ENCODE data around the gene PCDHGB6.
"Not testable (repeated sequence)": the region's sequence is repeated elsewhere in the genome, so short reads cannot be mapped to it uniquely, and the experiment has no call there.

The PCDHGB6 gene

GRCh38 chr5:141393267-141393666 is 14.6 kb upstream of the PCDHGB6 start:
- TF ChIP-seq CTCF (IDR thresholded peaks at IDR 0.05; ENCODE audit: low read length): no peak
- TF ChIP-seq EZH2phosphoT487 (IDR thresholded peaks at IDR 0.05; ENCODE audit: low read length): no peak

GRCh38 chr5:141394401-141395187 is 13.2 kb upstream of the PCDHGB6 start:
- H3F3A ChIP-seq (ENCODE audit: insufficient read depth, low read length); H3K4me3 ChIP-seq (ENCODE audit: low read length); H3K4me2 ChIP-seq (ENCODE audit: low read depth, low read length); H3K27me3 ChIP-seq (replicated peaks; ENCODE audit: insufficient read depth, low read length); H2AFZ ChIP-seq (ENCODE audit: low read length); H3K9me2 ChIP-seq (replicated peaks; ENCODE audit: insufficient read depth, low read length); H4K20me1 ChIP-seq (ENCODE audit: insufficient read depth, low read length); H3K36me3 ChIP-seq (replicated peaks; ENCODE audit: insufficient read depth, low read length); H3K27ac ChIP-seq (ENCODE audit: low read length); DNase-seq; H3K79me2 ChIP-seq (ENCODE audit: low read length); H3K4me1 ChIP-seq (ENCODE audit: low read length); H3K9ac ChIP-seq (ENCODE audit: low read length); H3K9me3 ChIP-seq (replicated peaks; ENCODE audit: insufficient read depth, low read length): not testable (repeated sequence)

More at GRCh38 chr5:141393267-141393666, 14.6 kb upstream of the PCDHGB6 start:
- H3K4me1 ChIP-seq (ENCODE audit: low read length): no peaks in the 10 kb centered on the region
- H3F3A ChIP-seq (ENCODE audit: insufficient read depth, low read length): no peaks in the 10 kb centered on the region
- H2AFZ ChIP-seq (ENCODE audit: low read length): no peak overlapping the region
- no peak overlapping the region for H3K4me2 ChIP-seq (ENCODE audit: low read depth, low read length)
- no peaks in the 10 kb centered on the region for H3K9me2 ChIP-seq (replicated peaks; ENCODE audit: insufficient read depth, low read length)
- H3K36me3 ChIP-seq (replicated peaks; ENCODE audit: insufficient read depth, low read length): no peaks in the 10 kb centered on the region
- H3K27ac ChIP-seq (ENCODE audit: low read length): no peak overlapping the region
- H3K79me2 ChIP-seq (ENCODE audit: low read length): no peaks in the 10 kb centered on the region
- no peak overlapping the region for H3K4me3 ChIP-seq (ENCODE audit: low read length)
- H4K20me1 ChIP-seq (ENCODE audit: insufficient read depth, low read length): no peaks in the 10 kb centered on the region
- DNase-seq: no peak
- H3K9ac ChIP-seq (ENCODE audit: low read length): no peak overlapping the region
- no peaks in the 10 kb centered on the region for H3K9me3 ChIP-seq (replicated peaks; ENCODE audit: insufficient read depth, low read length)
- H3K27me3 ChIP-seq (replicated peaks; ENCODE audit: insufficient read depth, low read length): 0 out of 2 replicates have a peak, but pooled peaks cover 5% of the 10 kb centered on the region

GRCh38 chr5:141397756-141398551 is 9.9 kb upstream of the PCDHGB6 start, which contains the start of gene PCDHGB5:
Gene PCDHGB5, plus strand, starts transcription at chr5:141397947. Its CDS starts 181 bp downstream, at chr5:141398128.
- H3K36me3 ChIP-seq (replicated peaks; ENCODE audit: insufficient read depth, low read length); H3K4me2 ChIP-seq (ENCODE audit: low read depth, low read length); H3K9me2 ChIP-seq (replicated peaks; ENCODE audit: insufficient read depth, low read length); H3K4me3 ChIP-seq (ENCODE audit: low read length); H3K9ac ChIP-seq (ENCODE audit: low read length); H3K79me2 ChIP-seq (ENCODE audit: low read length); H3K27me3 ChIP-seq (replicated peaks; ENCODE audit: insufficient read depth, low read length); H3K27ac ChIP-seq (ENCODE audit: low read length); H4K20me1 ChIP-seq (ENCODE audit: insufficient read depth, low read length); H3F3A ChIP-seq (ENCODE audit: insufficient read depth, low read length); H2AFZ ChIP-seq (ENCODE audit: low read length); H3K4me1 ChIP-seq (ENCODE audit: low read length); H3K9me3 ChIP-seq (replicated peaks; ENCODE audit: insufficient read depth, low read length): not testable (repeated sequence)
- peak; percentile 48 for DNase-seq
- TF ChIP-seq CTCF (IDR thresholded peaks at IDR 0.05; ENCODE audit: low read length): peak; percentile 49

- Histone ChIP-seq H4K20me1 (ENCODE audit: insufficient read depth, low read length) (no peaks in the 10 kb centered on the region), H3F3A (ENCODE audit: insufficient read depth, low read length) (no peaks in the 10 kb centered on the region), H3K27me3 (replicated peaks; ENCODE audit: insufficient read depth, low read length) (peaks cover 10% of the 10 kb centered on the region; the same call in 1 of the 2 replicates), H3K9ac (ENCODE audit: low read length) (no peak overlapping the region), H3K36me3 (replicated peaks; ENCODE audit: insufficient read depth, low read length) (no peaks in the 10 kb centered on the region), H3K79me2 (ENCODE audit: low read length) (no peaks in the 10 kb centered on the region), H3K4me3 (ENCODE audit: low read length) (no peak overlapping the region), H3K9me2 (replicated peaks; ENCODE audit: insufficient read depth, low read length) (no peaks in the 10 kb centered on the region), H3K4me2 (ENCODE audit: low read depth, low read length) (no peak overlapping the region), H2AFZ (ENCODE audit: low read length) (no peak overlapping the region), H3K4me1 (ENCODE audit: low read length) (no peaks in the 10 kb centered on the region), H3K27ac (ENCODE audit: low read length) (no peak overlapping the region), H3K9me3 (replicated peaks; ENCODE audit: insufficient read depth, low read length) (no peaks in the 10 kb centered on the region)
- TF ChIP-seq CTCF (IDR thresholded peaks at IDR 0.05; ENCODE audit: low read length) (no peak), EZH2phosphoT487 (IDR thresholded peaks at IDR 0.05; ENCODE audit: low read length) (no peak), EZH2 (optimal IDR thresholded peaks at IDR 0.05; ENCODE audit: low read depth, low read length) (no peak)
- no peak for DNase-seq
Measured at GRCh38 chr5:141398608-141399007, 9.2 kb upstream of the PCDHGB6 start.
